DND-41 (cell line): Measurements from ENCODE around the gene PKHD1.
A peak's percentile ranks its signal among the peaks of the same experiment; 100 is the strongest.

Experiments used
- ATAC-seq: fragments of 200-7000 bp; cut with Tn5 transposase; 3 replicates; pipeline ENCODE4 v1.9.1; 2021; ENCODE audit warnings: low read depth; ENCODE audit not compliant: insufficient read depth
- DNase-seq: peaks from one replicate; pipeline ENCODE4 v3.0.0-alpha.2; 2020
- H2AFZ ChIP-seq: 2 replicates; pipeline ENCODE4 v1.6.0; 2012; ENCODE audit warnings: low read depth, low read length
- H3K27ac ChIP-seq: 2 replicates; pipeline ENCODE4 v1.5.1; 2012; ENCODE audit warnings: low read length, inconsistent platforms
- H3K27me3 ChIP-seq: fragments of 200-600 bp; sonication (generic); 2 replicates; pipeline ENCODE4 v1.6.0; 2012; ENCODE audit warnings: low read length, mild to moderate bottlenecking, inconsistent platforms; ENCODE audit not compliant: insufficient read depth, poor library complexity
- H3K36me3 ChIP-seq: 2 replicates; pipeline ENCODE4 v1.5.1; 2012; ENCODE audit warnings: low read length, inconsistent platforms; ENCODE audit not compliant: insufficient read depth
- H3K4me1 ChIP-seq: 2 replicates; pipeline ENCODE4 v1.5.1; 2012; ENCODE audit warnings: mild to moderate bottlenecking, low read length; ENCODE audit not compliant: insufficient read depth
- H3K4me2 ChIP-seq: 2 replicates; pipeline ENCODE4 v1.6.0; 2012; ENCODE audit warnings: mild to moderate bottlenecking, moderate library complexity, low read length, inconsistent platforms; ENCODE audit not compliant: insufficient read depth
- H3K4me3 ChIP-seq, 2 experiments: fragments of 200-600 bp in 1 of 2; shearing (Covaris generic) in 1 of 2; 2 replicates each; pipeline ENCODE4 v1.5.1; 2012 to 2016; ENCODE audit warnings: inconsistent platforms in 2 of 2, low read length in 2 of 2, mild to moderate bottlenecking in 2 of 2, low read depth in 1 of 2, moderate library complexity in 1 of 2
- H3K79me2 ChIP-seq: 2 replicates; pipeline ENCODE4 v1.6.0; 2012; ENCODE audit warnings: low read length, inconsistent platforms; ENCODE audit not compliant: insufficient read depth
- H3K9ac ChIP-seq: 2 replicates; pipeline ENCODE4 v1.6.0; 2012; ENCODE audit warnings: low read depth, mild to moderate bottlenecking, inconsistent platforms, low read length, moderate library complexity
- H3K9me3 ChIP-seq: 2 replicates; pipeline ENCODE4 v1.5.1; 2012; ENCODE audit warnings: low read length, moderate library complexity, mild to moderate bottlenecking, inconsistent platforms; ENCODE audit not compliant: insufficient read depth, severe bottlenecking
- H4K20me1 ChIP-seq: 2 replicates; pipeline ENCODE4 v1.6.0; 2012; ENCODE audit warnings: low read length; ENCODE audit not compliant: insufficient read depth
- CTCF ChIP-seq: IDR thresholded peaks from 2 replicates; pipeline ENCODE4 v1.5.1; 2012; ENCODE audit warnings: borderline replicate concordance, low read length, moderate library complexity, mild to moderate bottlenecking; ENCODE audit not compliant: poor library complexity, severe bottlenecking; ENCODE audit errors: extremely low read depth
- EZH2 ChIP-seq: IDR thresholded peaks from 3 replicates; pipeline ENCODE4 v1.6.1; 2012; ENCODE audit warnings: borderline replicate concordance, low read depth, mild to moderate bottlenecking, moderate library complexity, low read length, inconsistent platforms; ENCODE audit not compliant: severe bottlenecking

Gene PKHD1

GRCh38 chr6:51663525-51663924, 423.9 kb downstream of the PKHD1 start:
- Histone ChIP-seq H3K4me2 (no peak overlapping the region), H3K79me2 (no peaks in the 10 kb centered on the region), H4K20me1 (no peaks in the 10 kb centered on the region), H2AFZ (no peak overlapping the region), H3K27me3 (no peaks in the 10 kb centered on the region), H3K4me3 (no peak overlapping the region), H3K27ac (no peak overlapping the region), H3K4me1 (no peaks in the 10 kb centered on the region), H3K9me3 (no peaks in the 10 kb centered on the region), H3K9ac (no peak overlapping the region), H3K36me3 (no peaks in the 10 kb centered on the region)
- TF ChIP-seq CTCF, result no peak
- no peak for TF ChIP-seq EZH2
- no peak for ATAC-seq
- DNase-seq, result no peak

- H3K9ac ChIP-seq, result no peak overlapping the region
- H4K20me1 ChIP-seq, result no peaks in the 10 kb centered on the region
- H3K79me2 ChIP-seq, result no peaks in the 10 kb centered on the region
- no peaks in the 10 kb centered on the region for H3K27me3 ChIP-seq
- TF ChIP-seq CTCF, result no peak
- no peak for TF ChIP-seq EZH2
- H3K4me3 ChIP-seq, result no peak overlapping the region
- no peak for DNase-seq
- no peak for ATAC-seq
- H3K36me3 ChIP-seq, result no peaks in the 10 kb centered on the region
- no peak overlapping the region for H3K4me2 ChIP-seq
- no peak overlapping the region for H3K27ac ChIP-seq
- H3K9me3 ChIP-seq, result no peaks in the 10 kb centered on the region
- no peak overlapping the region for H2AFZ ChIP-seq
- peaks cover 3% of the 10 kb centered on the region; the same call in 1 of the 2 replicates for H3K4me1 ChIP-seq
Measured at GRCh38 chr6:51660767-51661166, 426.6 kb downstream of the PKHD1 start.

GRCh38 chr6:51657491-51657890, 429.9 kb downstream of the PKHD1 start:
- ATAC-seq, result no peak
- Histone ChIP-seq H3K9me3 (no peaks in the 10 kb centered on the region), H3K9ac (no peak overlapping the region), H4K20me1 (no peaks in the 10 kb centered on the region), H3K79me2 (no peaks in the 10 kb centered on the region), H3K36me3 (no peaks in the 10 kb centered on the region), H3K4me3 (no peak overlapping the region), H3K27me3 (no peaks in the 10 kb centered on the region), H3K4me2 (no peak overlapping the region), H3K4me1 (peaks cover 11% of the 10 kb centered on the region), H3K27ac (no peak overlapping the region), H2AFZ (no peak overlapping the region)
- no peak for DNase-seq
- TF ChIP-seq EZH2 (no peak), CTCF (no peak)

GRCh38 chr6:51655517-51655916, 431.9 kb downstream of the PKHD1 start:
- no peaks in the 10 kb centered on the region for H3K27me3 ChIP-seq
- no peaks in the 10 kb centered on the region for H3K36me3 ChIP-seq
- DNase-seq, result no peak
- ATAC-seq, result peak; percentile 63
- TF ChIP-seq EZH2, result no peak
- TF ChIP-seq CTCF, result no peak
- no peaks in the 10 kb centered on the region for H3K79me2 ChIP-seq
- no peaks in the 10 kb centered on the region for H4K20me1 ChIP-seq
- H3K4me1 ChIP-seq, result peaks cover 11% of the 10 kb centered on the region
- no peak overlapping the region for H3K9ac ChIP-seq
- no peak overlapping the region for H3K4me2 ChIP-seq
- 0 out of 2 replicates have a peak overlapping the region, but pooled peaks have one; percentile 24 for H3K27ac ChIP-seq
- H3K4me3 ChIP-seq, result no peak overlapping the region
- no peaks in the 10 kb centered on the region for H3K9me3 ChIP-seq
- H2AFZ ChIP-seq, result no peak overlapping the region
